Measurements from ENCODE around the gene GMPR. TPM values are rescaled to one million over a fixed set of nuclear protein-coding genes. Genes with fewer than 3 reads are reported as not detected.

The GMPR gene
- 2.0 TPM for total RNA-seq

DNA sequence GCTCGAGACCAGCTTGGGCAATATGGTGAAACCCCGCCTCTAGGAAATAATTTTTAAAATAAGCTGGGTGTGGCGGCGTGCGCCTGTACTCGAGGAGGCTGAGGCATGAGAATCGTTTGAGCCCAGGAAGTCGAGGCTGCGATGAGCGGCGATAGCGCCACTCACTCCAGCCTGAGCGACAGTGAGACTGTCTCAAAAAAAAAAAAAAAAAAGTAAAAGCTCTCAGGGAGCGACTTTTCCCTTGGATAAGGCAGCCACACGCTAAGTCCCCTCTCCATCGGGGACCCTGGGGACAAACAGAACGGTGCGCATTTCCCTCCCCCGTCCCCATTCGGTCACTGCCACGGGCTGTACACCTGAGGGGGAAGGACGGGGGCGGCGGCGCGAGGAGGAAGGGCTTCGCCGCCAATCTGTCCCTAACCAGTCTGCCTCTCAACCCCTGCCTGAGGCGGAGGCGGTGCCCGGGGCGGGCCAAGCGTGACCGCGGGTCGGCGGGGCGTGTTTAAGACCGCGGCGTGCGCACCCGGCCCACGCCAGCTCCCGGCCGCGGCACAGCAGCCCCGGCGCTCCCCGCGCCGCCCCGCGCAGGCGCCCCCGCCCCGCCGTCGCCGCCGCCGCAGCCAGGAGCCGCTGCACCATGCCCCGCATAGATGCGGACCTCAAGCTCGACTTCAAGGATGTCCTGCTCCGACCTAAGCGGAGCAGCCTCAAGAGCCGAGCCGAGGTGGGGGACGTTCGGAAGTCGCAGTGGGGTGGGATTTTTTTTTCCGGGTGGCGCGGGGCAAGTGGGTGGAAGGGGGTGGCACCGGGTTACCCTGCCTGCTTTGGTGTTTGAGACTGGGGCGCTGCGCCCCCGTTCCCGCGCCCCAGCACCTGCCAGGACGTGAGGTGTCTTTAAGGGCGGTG is at the start of gene GMPR:
Gene GMPR (plus strand): TSS at position 531 of the 906 bp plus-strand sequence. CDS start 107 bp downstream, at position 638.
- Histone ChIP-seq H3K9me3 (no peaks in the 10 kb centered on the region), H3K27me3 (no peaks in the 10 kb centered on the region), H3K4me3 (peak within 1 kb of the TSS; percentile 61 to 75), H3K36me3 (no peaks in the 10 kb centered on the region), H3K27ac (peak within 1 kb of the TSS; percentile 64), H3K4me1 (peaks cover 29% of the 10 kb centered on the region)
- intact Hi-C loops (cut with DNase I) = no loop called here
- no peak for DNase-seq (ENCODE audit: extremely low spot score in 2 of 2)
- TF ChIP-seq, protein P1, sequence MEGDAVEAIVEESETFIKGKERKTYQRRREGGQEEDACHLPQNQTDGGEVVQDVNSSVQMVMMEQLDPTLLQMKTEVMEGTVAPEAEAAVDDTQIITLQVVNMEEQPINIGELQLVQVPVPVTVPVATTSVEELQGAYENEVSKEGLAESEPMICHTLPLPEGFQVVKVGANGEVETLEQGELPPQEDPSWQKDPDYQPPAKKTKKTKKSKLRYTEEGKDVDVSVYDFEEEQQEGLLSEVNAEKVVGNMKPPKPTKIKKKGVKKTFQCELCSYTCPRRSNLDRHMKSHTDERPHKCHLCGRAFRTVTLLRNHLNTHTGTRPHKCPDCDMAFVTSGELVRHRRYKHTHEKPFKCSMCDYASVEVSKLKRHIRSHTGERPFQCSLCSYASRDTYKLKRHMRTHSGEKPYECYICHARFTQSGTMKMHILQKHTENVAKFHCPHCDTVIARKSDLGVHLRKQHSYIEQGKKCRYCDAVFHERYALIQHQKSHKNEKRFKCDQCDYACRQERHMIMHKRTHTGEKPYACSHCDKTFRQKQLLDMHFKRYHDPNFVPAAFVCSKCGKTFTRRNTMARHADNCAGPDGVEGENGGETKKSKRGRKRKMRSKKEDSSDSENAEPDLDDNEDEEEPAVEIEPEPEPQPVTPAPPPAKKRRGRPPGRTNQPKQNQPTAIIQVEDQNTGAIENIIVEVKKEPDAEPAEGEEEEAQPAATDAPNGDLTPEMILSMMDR (IDR thresholded peaks at IDR 0.05) = no peak
- TF ChIP-seq POLR2AphosphoS5 (IDR thresholded peaks at IDR 0.05; ENCODE audit: insufficient read depth in 1 of 2, low read depth in 1 of 2) = peak in 1 of 2 donors; percentile 38
- TF ChIP-seq POLR2A (IDR thresholded peaks at IDR 0.05) = no peak

DNA sequence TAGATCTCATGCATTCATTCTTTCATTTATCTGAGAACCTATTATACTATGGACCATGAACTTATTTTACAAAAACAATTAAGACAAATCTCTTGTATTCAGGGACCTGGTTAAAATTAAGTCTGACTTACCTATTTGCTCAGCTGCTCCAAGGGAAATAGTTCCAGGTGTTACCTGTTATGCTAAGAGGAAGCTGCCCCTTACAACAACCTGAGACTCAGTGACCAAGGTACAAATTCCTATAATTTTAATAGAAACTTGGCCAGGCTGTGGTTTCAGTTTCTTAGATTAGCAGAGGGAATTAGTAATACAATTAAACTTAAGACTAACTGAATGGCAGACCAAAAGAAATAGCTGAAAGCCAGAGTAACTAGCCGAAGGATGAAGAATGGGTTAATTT is 48.2 kb upstream of the GMPR start:
- Histone ChIP-seq H3K27ac (no peak overlapping the region), H3K36me3 (no peaks in the 10 kb centered on the region)
- intact Hi-C loops (cut with DNase I) = no loop called here

DNA sequence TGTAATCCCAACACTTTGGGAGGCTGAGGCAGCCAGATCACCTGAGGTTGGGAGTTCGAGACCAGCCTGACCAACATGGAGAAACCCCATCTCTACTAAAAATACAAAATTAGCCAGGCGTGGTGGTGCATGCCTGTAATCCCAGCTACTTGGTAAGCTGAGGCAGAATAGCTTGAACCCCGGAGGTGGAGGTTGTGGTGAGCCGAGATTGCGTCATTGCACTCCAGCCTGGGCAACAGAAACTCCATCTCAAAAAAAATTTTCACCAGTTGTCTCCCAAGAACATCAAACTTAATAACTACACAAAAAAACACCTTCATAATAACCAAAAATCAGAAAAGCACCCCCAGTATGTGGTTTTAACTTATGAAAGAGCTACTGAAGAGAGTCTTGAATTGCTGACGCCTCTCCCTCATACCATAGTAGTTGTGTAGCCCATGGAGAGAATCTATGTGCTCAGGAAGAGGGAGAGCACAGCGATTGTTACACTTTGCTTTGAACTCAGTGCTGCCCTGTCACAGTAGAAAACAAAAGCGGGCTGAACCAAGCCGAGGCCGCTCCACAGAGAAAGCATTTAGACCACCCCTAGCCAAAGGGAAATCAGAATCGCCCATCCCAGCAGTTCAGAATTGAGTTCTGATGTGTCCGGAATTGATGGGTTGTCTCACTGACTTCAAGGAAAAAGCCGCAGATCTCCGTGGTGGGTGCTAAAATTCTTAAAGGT is 42.0 kb upstream of the GMPR start:
- Histone ChIP-seq H3K9me3 (no peaks in the 10 kb centered on the region), H3K4me3 (no peak overlapping the region), H3K27ac (no peak overlapping the region), H3K27me3 (no peaks in the 10 kb centered on the region), H3K4me1 (peaks cover 8% of the 10 kb centered on the region), H3K36me3 (no peaks in the 10 kb centered on the region)
- TF ChIP-seq POLR2A (IDR thresholded peaks at IDR 0.05) (no peak), POLR2AphosphoS5 (IDR thresholded peaks at IDR 0.05; ENCODE audit: insufficient read depth in 1 of 2, low read depth in 1 of 2) (no peak)
- TF ChIP-seq, protein P1 (IDR thresholded peaks at IDR 0.05) = no peak
- no peak for DNase-seq (ENCODE audit: extremely low spot score in 2 of 2)
- intact Hi-C loops (cut with DNase I) = no loop called here

More for the DNA sequence above, 48.2 kb upstream of the GMPR start:
- no peak overlapping the region for H3K4me3 ChIP-seq
- H3K9me3 ChIP-seq = no peaks in the 10 kb centered on the region
- DNase-seq (ENCODE audit: extremely low spot score in 2 of 2) = no peak
- H3K27me3 ChIP-seq = no peaks in the 10 kb centered on the region
- no peaks in the 10 kb centered on the region for H3K4me1 ChIP-seq
- TF ChIP-seq POLR2A (IDR thresholded peaks at IDR 0.05) = no peak
- TF ChIP-seq, protein P1 (IDR thresholded peaks at IDR 0.05) = no peak
- TF ChIP-seq POLR2AphosphoS5 (IDR thresholded peaks at IDR 0.05; ENCODE audit: insufficient read depth in 1 of 2, low read depth in 1 of 2) = no peak

DNA sequence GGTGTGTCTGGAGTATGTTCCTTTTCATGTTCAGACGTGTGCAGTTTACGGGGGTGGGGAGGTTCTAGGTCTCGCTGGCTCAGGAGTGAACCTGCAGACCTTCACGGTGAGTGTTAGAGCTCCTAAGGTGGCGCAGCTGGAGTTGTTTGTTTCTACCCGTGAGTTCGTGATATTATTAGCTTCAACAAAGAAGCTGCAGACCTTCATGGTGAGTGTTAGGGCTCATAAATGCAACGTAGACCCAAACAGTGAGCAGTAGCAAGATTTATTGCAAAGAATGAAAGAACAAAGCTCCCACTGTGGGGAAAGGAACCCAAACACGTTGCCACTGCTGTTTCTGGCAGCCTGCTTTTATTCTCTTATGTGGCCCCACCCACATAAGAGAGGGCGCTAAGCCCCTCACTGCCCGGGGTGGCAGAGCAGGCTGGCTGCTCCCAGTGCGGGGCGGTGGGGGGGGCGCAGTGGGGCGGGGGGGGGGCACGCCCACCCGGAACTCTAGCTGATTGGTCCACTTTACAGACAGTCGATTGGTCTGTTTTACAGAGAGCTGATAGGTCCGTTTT is 41.3 kb upstream of the GMPR start:
- Histone ChIP-seq H3K27me3 (no peaks in the 10 kb centered on the region), H3K27ac (no peak overlapping the region), H3K4me3 (no peak overlapping the region), H3K9me3 (no peaks in the 10 kb centered on the region), H3K4me1 (peaks cover 8% of the 10 kb centered on the region), H3K36me3 (no peaks in the 10 kb centered on the region)
- intact Hi-C loops (cut with DNase I) = no loop called here
- TF ChIP-seq POLR2AphosphoS5 (IDR thresholded peaks at IDR 0.05; ENCODE audit: insufficient read depth in 1 of 2, low read depth in 1 of 2) (no peak), POLR2A (IDR thresholded peaks at IDR 0.05) (no peak)
- TF ChIP-seq, protein P1 (IDR thresholded peaks at IDR 0.05) = no peak
- peak in 1 of 2 donors; percentile 74 for DNase-seq (ENCODE audit: extremely low spot score in 2 of 2)
